ENCODE measurements around the gene NAB1. TPM values are rescaled to one million over a fixed set of nuclear protein-coding genes. Genes with fewer than 3 reads are reported as not detected.

Gene NAB1
- total and polyA plus RNA-seq, 4 donors = 5.8 to 31.0 (median 18.7) TPM

DNA sequence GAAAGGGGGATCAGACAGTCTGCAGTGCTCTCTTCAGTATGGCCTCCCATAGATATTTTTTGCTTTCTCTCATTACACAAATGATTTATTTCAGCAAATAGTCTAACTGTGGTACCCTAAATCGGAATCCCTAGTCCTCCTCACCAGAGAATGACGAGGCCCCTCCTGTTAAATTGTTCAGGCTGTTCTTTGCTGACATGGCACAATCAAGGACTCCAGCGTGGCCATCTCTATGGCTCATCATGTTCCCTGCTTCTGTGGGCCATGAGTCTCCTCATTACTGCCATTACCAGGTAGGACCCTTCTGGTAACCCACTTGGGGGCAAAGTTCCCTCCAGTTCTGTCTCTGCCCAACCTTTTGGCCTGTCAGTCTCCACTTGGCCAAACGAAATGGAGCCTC is 62.2 kb downstream of the NAB1 start:
- Histone ChIP-seq H3K4me1 (ENCODE audit: control insufficient read depth in 4 of 4, insufficient read depth in 4 of 4, low read length in 3 of 4) (no peaks in the 10 kb centered on the region), H3K36me3 (ENCODE audit: control insufficient read depth in 4 of 4, insufficient read depth in 3 of 4, low read depth in 1 of 4, low read length in 3 of 4) (no peaks in the 10 kb centered on the region), H3K27ac (ENCODE audit: low read depth in 1 of 2, low read length in 2 of 2) (no peak overlapping the region), H3K27me3 (ENCODE audit: control insufficient read depth in 4 of 4, insufficient read depth in 4 of 4, low read length in 3 of 4) (no peaks in the 10 kb centered on the region), H3K9ac (ENCODE audit: low read depth in 1 of 2, low read length in 2 of 2) (no peak overlapping the region), H3K9me3 (ENCODE audit: control insufficient read depth in 4 of 4, low read length in 3 of 4) (no peaks in the 10 kb centered on the region), H3K4me3 (ENCODE audit: low read depth in 1 of 3, low read length in 3 of 3) (no peak overlapping the region)
- DNase-seq (ENCODE audit: low spot score) = no peak
- TF ChIP-seq FOXA2 (IDR thresholded peaks at IDR 0.05) (no peak), RXRA (IDR thresholded peaks at IDR 0.05) (no peak), GABPA (IDR thresholded peaks at IDR 0.05 in 1 of 2, conservative IDR thresholded peaks at IDR 0.05 in 1 of 2) (no peak), JUND (IDR thresholded peaks at IDR 0.05) (no peak), RAD21 (IDR thresholded peaks at IDR 0.05) (no peak), NR2F2 (IDR thresholded peaks at IDR 0.05) (no peak)
- TF ChIP-seq, protein P1, sequence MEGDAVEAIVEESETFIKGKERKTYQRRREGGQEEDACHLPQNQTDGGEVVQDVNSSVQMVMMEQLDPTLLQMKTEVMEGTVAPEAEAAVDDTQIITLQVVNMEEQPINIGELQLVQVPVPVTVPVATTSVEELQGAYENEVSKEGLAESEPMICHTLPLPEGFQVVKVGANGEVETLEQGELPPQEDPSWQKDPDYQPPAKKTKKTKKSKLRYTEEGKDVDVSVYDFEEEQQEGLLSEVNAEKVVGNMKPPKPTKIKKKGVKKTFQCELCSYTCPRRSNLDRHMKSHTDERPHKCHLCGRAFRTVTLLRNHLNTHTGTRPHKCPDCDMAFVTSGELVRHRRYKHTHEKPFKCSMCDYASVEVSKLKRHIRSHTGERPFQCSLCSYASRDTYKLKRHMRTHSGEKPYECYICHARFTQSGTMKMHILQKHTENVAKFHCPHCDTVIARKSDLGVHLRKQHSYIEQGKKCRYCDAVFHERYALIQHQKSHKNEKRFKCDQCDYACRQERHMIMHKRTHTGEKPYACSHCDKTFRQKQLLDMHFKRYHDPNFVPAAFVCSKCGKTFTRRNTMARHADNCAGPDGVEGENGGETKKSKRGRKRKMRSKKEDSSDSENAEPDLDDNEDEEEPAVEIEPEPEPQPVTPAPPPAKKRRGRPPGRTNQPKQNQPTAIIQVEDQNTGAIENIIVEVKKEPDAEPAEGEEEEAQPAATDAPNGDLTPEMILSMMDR (IDR thresholded peaks at IDR 0.05; ENCODE audit: low read depth, low read length, missing input control) = no peak
- WGBS = 91% methylated on average over 4 of the region's 4 CpGs

DNA sequence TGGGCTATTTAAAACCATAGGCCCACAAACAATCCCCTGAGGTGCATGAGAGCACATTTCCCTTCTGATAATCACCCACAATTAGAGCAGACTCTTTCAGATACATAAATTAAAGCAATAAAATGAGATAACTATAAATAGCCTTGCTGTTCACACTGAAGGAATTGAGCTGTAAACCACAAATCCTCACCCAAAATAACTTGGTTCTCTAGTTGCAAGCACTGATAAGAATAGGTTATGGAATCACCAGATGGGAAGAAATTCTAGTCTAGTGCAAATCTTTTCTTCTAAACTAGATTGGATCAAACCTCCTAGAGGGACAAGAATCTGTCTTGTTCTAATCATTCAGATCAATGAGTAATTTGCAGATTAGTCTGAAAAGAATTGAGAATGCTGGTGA is 64.6 kb downstream of the NAB1 start:
- no peak overlapping the region for H3K9ac ChIP-seq (ENCODE audit: low read depth in 1 of 2, low read length in 2 of 2)
- no peak for TF ChIP-seq JUND (IDR thresholded peaks at IDR 0.05)
- TF ChIP-seq, protein P2, sequence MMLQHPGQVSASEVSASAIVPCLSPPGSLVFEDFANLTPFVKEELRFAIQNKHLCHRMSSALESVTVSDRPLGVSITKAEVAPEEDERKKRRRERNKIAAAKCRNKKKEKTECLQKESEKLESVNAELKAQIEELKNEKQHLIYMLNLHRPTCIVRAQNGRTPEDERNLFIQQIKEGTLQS (IDR thresholded peaks at IDR 0.05) = no peak
- no peak for TF ChIP-seq GABPA (IDR thresholded peaks at IDR 0.05 in 1 of 2, conservative IDR thresholded peaks at IDR 0.05 in 1 of 2)
- TF ChIP-seq NR2F2 (IDR thresholded peaks at IDR 0.05) = no peak
- TF ChIP-seq, protein P3, sequence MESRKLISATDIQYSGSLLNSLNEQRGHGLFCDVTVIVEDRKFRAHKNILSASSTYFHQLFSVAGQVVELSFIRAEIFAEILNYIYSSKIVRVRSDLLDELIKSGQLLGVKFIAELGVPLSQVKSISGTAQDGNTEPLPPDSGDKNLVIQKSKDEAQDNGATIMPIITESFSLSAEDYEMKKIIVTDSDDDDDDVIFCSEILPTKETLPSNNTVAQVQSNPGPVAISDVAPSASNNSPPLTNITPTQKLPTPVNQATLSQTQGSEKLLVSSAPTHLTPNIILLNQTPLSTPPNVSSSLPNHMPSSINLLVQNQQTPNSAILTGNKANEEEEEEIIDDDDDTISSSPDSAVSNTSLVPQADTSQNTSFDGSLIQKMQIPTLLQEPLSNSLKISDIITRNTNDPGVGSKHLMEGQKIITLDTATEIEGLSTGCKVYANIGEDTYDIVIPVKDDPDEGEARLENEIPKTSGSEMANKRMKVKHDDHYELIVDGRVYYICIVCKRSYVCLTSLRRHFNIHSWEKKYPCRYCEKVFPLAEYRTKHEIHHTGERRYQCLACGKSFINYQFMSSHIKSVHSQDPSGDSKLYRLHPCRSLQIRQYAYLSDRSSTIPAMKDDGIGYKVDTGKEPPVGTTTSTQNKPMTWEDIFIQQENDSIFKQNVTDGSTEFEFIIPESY (IDR thresholded peaks at IDR 0.05) = no peak
- TF ChIP-seq RXRA (IDR thresholded peaks at IDR 0.05) = no peak
- no peak for TF ChIP-seq HNF4A (conservative IDR thresholded peaks at IDR 0.05)
- TF ChIP-seq RAD21 (IDR thresholded peaks at IDR 0.05) = no peak
- TF ChIP-seq FOXA2 (IDR thresholded peaks at IDR 0.05) = no peak
- TF ChIP-seq, protein P4, sequence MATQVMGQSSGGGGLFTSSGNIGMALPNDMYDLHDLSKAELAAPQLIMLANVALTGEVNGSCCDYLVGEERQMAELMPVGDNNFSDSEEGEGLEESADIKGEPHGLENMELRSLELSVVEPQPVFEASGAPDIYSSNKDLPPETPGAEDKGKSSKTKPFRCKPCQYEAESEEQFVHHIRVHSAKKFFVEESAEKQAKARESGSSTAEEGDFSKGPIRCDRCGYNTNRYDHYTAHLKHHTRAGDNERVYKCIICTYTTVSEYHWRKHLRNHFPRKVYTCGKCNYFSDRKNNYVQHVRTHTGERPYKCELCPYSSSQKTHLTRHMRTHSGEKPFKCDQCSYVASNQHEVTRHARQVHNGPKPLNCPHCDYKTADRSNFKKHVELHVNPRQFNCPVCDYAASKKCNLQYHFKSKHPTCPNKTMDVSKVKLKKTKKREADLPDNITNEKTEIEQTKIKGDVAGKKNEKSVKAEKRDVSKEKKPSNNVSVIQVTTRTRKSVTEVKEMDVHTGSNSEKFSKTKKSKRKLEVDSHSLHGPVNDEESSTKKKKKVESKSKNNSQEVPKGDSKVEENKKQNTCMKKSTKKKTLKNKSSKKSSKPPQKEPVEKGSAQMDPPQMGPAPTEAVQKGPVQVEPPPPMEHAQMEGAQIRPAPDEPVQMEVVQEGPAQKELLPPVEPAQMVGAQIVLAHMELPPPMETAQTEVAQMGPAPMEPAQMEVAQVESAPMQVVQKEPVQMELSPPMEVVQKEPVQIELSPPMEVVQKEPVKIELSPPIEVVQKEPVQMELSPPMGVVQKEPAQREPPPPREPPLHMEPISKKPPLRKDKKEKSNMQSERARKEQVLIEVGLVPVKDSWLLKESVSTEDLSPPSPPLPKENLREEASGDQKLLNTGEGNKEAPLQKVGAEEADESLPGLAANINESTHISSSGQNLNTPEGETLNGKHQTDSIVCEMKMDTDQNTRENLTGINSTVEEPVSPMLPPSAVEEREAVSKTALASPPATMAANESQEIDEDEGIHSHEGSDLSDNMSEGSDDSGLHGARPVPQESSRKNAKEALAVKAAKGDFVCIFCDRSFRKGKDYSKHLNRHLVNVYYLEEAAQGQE (IDR thresholded peaks at IDR 0.05) = no peak
- TF ChIP-seq SP1 (IDR thresholded peaks at IDR 0.05) = no peak
- H3K4me3 ChIP-seq (ENCODE audit: low read depth in 1 of 3, low read length in 3 of 3) = no peak overlapping the region
- H3K4me1 ChIP-seq (ENCODE audit: control insufficient read depth in 4 of 4, insufficient read depth in 4 of 4, low read length in 3 of 4) = no peaks in the 10 kb centered on the region
- no peaks in the 10 kb centered on the region for H3K27me3 ChIP-seq (ENCODE audit: control insufficient read depth in 4 of 4, insufficient read depth in 4 of 4, low read length in 3 of 4)
- H3K36me3 ChIP-seq (ENCODE audit: control insufficient read depth in 4 of 4, insufficient read depth in 3 of 4, low read depth in 1 of 4, low read length in 3 of 4) = no peaks in the 10 kb centered on the region
- no peak overlapping the region for H3K27ac ChIP-seq (ENCODE audit: low read depth in 1 of 2, low read length in 2 of 2)
- no peaks in the 10 kb centered on the region for H3K9me3 ChIP-seq (ENCODE audit: control insufficient read depth in 4 of 4, low read length in 3 of 4)
- DNase-seq (ENCODE audit: low spot score) = no peak

All from liver (tissue), 9 donors.